ENCODE measurements around the gene LRCH1. TPM values are rescaled to one million over a fixed set of nuclear protein-coding genes. Genes with fewer than 3 reads are reported as not detected.

LRCH1 gene
- total and polyA plus RNA-seq, 10 of the 15 experiments (the other 5 are each of a cell fraction or from before 2014, with no cell fraction given) = 5.3 to 48.9 (median 14.4) TPM

- no peak for TF ChIP-seq CTCF (IDR thresholded peaks at IDR 0.05 in 2 of 3, conservative IDR thresholded peaks at IDR 0.05 in 1 of 3; ENCODE audit: control insufficient read depth in 2 of 3, extremely low read depth in 1 of 3, insufficient read depth in 1 of 3, low read depth in 3 of 3, low read length in 3 of 3)
- no peak for TF ChIP-seq ZNF384 (IDR thresholded peaks at IDR 0.05; ENCODE audit: borderline replicate concordance, low read depth, low read length)
- TF ChIP-seq SREBF1 (IDR thresholded peaks at IDR 0.05; ENCODE audit: low read length) = no peak
Observed at GRCh38 chr13:46522748-46523030, 30.3 kb upstream of the LRCH1 start (continued).

- Histone ChIP-seq H3K9ac (ENCODE audit: control insufficient read depth, insufficient read depth, low read length) (no peak overlapping the region), H3K9me3 (replicated peaks; ENCODE audit: control insufficient read depth, insufficient read depth, low read length) (no peaks in the 10 kb centered on the region; the same call in 2 of the 3 replicates), H3K79me2 (ENCODE audit: control insufficient read depth, insufficient read depth, low read length) (no peaks in the 10 kb centered on the region), H3K36me3 (ENCODE audit: control insufficient read depth in 2 of 2, insufficient read depth in 2 of 2, low read length in 1 of 2) (no peaks in the 10 kb centered on the region), H3K4me1 (ENCODE audit: control insufficient read depth, insufficient read depth, low read length) (no peaks in the 10 kb centered on the region; the same call in 1 of the 2 replicates), H4K20me1 (ENCODE audit: control insufficient read depth, insufficient read depth) (no peaks in the 10 kb centered on the region), H3K27me3 (replicated peaks in 1 of 2; ENCODE audit: control insufficient read depth in 2 of 2, insufficient read depth in 2 of 2, low read length in 1 of 2) (no peaks in the 10 kb centered on the region; a peak in 1 of 4 replicates), H3K27ac (ENCODE audit: control insufficient read depth, insufficient read depth) (no peak overlapping the region), H2AFZ (ENCODE audit: control insufficient read depth, low read depth, low read length) (no peak overlapping the region), H3K4me2 (ENCODE audit: control insufficient read depth, insufficient read depth) (no peak overlapping the region), H3K4me3 (no peak overlapping the region)
- WGBS (ENCODE audit: insufficient coverage, insufficient replicate concordance, low lambda C conversion rate, missing lambda C conversion rate) = 54% methylated on average over 2 of the region's 2 CpGs
- SMC1A ChIA-PET (ENCODE audit: uncharacterized antibody, unreplicated experiment) = interaction anchor here (1.2 kb wide), 2 partner anchors 28 to 36 kb away, joined by 3 read pairs; no protein-coding TSS in a partner anchor
- DNase-seq (ENCODE audit: low read depth, low spot score) (no peak), FAIRE-seq (no peak), ATAC-seq (no peak)
- CTCF ChIA-PET = interaction anchor here (0.6 to 1.3 kb wide), 3 partner anchors 12 to 30 kb away, joined by 3 to 4 read pairs (median 3); no protein-coding TSS in a partner anchor
- POLR2A ChIA-PET = interaction anchor here (0.6 to 0.7 kb wide), 3 partner anchors 17 to 1559 kb away, joined by 3 to 5 read pairs (median 3); no protein-coding TSS in a partner anchor
- RAD21 ChIA-PET (ENCODE audit: unreplicated experiment) = interaction anchor here (0.7 to 1.1 kb wide), 2 partner anchors 30 to 272 kb away, joined by 3 read pairs; no protein-coding TSS in a partner anchor
- in situ Hi-C loops (cut with MboI) (no loop called here), intact Hi-C loops (cut with micrococcal nuclease; ENCODE audit: unreplicated experiment) (no loop called here)
- no TSS peak for BruUV-seq (replicated peaks)
- TF ChIP-seq TCF7 (IDR thresholded peaks at IDR 0.05; ENCODE audit: borderline replicate concordance) (no peak), MYC (IDR thresholded peaks at IDR 0.05; ENCODE audit: insufficient read depth, insufficient read length, insufficient replicate concordance, low read length, severe bottlenecking) (no peak), BACH1 (IDR thresholded peaks at IDR 0.05; ENCODE audit: borderline replicate concordance) (no peak), TBL1XR1 (IDR thresholded peaks at IDR 0.05; ENCODE audit: low read depth, low read length) (no peak), WRNIP1 (IDR thresholded peaks at IDR 0.05; ENCODE audit: borderline replicate concordance, low read depth, low read length) (no peak), E2F4 (IDR thresholded peaks at IDR 0.05; ENCODE audit: low read depth, low read length) (no peak), RAD21 (IDR thresholded peaks at IDR 0.05; ENCODE audit: insufficient read depth, low read depth, low read length) (no peak), EED (IDR thresholded peaks at IDR 0.05; ENCODE audit: low read depth) (no peak), HDGF (IDR thresholded peaks at IDR 0.05) (no peak), PRDM15 (CRISPR knock-in tag; IDR thresholded peaks at IDR 0.05) (no peak), SMAD5 (IDR thresholded peaks at IDR 0.05; ENCODE audit: low read depth) (no peak), ZNF274 (IDR thresholded peaks at IDR 0.05; ENCODE audit: insufficient read depth, insufficient read length) (no peak)
Observed at GRCh38 chr13:46523972-46524752, 28.8 kb upstream of the LRCH1 start.

All from GM12878 (cell line).